ENCODE results near the gene MET. TPM values are rescaled to one million over a fixed set of nuclear protein-coding genes. Genes with fewer than 3 reads are reported as not detected.

Gene MET
- total and polyA plus RNA-seq, 4 donors = 10.2 to 41.9 (median 25.4) TPM

- Histone ChIP-seq H3K36me3 (ENCODE audit: control insufficient read depth in 4 of 4, insufficient read depth in 3 of 4, low read depth in 1 of 4, low read length in 3 of 4) (peaks cover 0 to 15% (median 7%) of the 10 kb centered on the region in 4 donors), H3K27ac (ENCODE audit: low read depth in 1 of 2, low read length in 2 of 2) (peak overlapping the region; percentile 83 to 84), H3K27me3 (ENCODE audit: control insufficient read depth in 4 of 4, insufficient read depth in 4 of 4, low read length in 3 of 4) (no peaks in the 10 kb centered on the region), H3K4me1 (ENCODE audit: control insufficient read depth in 4 of 4, insufficient read depth in 4 of 4, low read length in 3 of 4) (peaks cover 2 to 42% (median 13%) of the 10 kb centered on the region in 4 donors), H3K9ac (ENCODE audit: low read depth in 1 of 2, low read length in 2 of 2) (no peak overlapping the region), H3K4me3 (ENCODE audit: low read depth in 1 of 3, low read length in 3 of 3) (no peak overlapping the region), H3K9me3 (ENCODE audit: control insufficient read depth in 4 of 4, low read length in 3 of 4) (no peaks in the 10 kb centered on the region)
- TF ChIP-seq RAD21 (IDR thresholded peaks at IDR 0.05) (no peak), EGR1 (IDR thresholded peaks at IDR 0.05; ENCODE audit: low read depth in 2 of 2) (no peak), SP1 (IDR thresholded peaks at IDR 0.05) (no peak), MAX (IDR thresholded peaks at IDR 0.05) (no peak), JUND (IDR thresholded peaks at IDR 0.05) (no peak), TAF1 (conservative IDR thresholded peaks at IDR 0.05) (no peak), HNF4A (conservative IDR thresholded peaks at IDR 0.05) (no peak), ATF3 (IDR thresholded peaks at IDR 0.05) (no peak), GABPA (IDR thresholded peaks at IDR 0.05 in 1 of 2, conservative IDR thresholded peaks at IDR 0.05 in 1 of 2) (no peak), FOXA1 (IDR thresholded peaks at IDR 0.05) (no peak), RXRA (IDR thresholded peaks at IDR 0.05) (no peak), HNF4G (IDR thresholded peaks at IDR 0.05) (no peak), NR2F2 (IDR thresholded peaks at IDR 0.05) (no peak), YY1 (IDR thresholded peaks at IDR 0.05) (no peak), FOXA2 (IDR thresholded peaks at IDR 0.05) (no peak), CTCF (IDR thresholded peaks at IDR 0.05; ENCODE audit: low read depth, low read length, missing input control) (no peak)
- TF ChIP-seq, protein P1, sequence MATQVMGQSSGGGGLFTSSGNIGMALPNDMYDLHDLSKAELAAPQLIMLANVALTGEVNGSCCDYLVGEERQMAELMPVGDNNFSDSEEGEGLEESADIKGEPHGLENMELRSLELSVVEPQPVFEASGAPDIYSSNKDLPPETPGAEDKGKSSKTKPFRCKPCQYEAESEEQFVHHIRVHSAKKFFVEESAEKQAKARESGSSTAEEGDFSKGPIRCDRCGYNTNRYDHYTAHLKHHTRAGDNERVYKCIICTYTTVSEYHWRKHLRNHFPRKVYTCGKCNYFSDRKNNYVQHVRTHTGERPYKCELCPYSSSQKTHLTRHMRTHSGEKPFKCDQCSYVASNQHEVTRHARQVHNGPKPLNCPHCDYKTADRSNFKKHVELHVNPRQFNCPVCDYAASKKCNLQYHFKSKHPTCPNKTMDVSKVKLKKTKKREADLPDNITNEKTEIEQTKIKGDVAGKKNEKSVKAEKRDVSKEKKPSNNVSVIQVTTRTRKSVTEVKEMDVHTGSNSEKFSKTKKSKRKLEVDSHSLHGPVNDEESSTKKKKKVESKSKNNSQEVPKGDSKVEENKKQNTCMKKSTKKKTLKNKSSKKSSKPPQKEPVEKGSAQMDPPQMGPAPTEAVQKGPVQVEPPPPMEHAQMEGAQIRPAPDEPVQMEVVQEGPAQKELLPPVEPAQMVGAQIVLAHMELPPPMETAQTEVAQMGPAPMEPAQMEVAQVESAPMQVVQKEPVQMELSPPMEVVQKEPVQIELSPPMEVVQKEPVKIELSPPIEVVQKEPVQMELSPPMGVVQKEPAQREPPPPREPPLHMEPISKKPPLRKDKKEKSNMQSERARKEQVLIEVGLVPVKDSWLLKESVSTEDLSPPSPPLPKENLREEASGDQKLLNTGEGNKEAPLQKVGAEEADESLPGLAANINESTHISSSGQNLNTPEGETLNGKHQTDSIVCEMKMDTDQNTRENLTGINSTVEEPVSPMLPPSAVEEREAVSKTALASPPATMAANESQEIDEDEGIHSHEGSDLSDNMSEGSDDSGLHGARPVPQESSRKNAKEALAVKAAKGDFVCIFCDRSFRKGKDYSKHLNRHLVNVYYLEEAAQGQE (IDR thresholded peaks at IDR 0.05) = no peak
- TF ChIP-seq, protein P2, sequence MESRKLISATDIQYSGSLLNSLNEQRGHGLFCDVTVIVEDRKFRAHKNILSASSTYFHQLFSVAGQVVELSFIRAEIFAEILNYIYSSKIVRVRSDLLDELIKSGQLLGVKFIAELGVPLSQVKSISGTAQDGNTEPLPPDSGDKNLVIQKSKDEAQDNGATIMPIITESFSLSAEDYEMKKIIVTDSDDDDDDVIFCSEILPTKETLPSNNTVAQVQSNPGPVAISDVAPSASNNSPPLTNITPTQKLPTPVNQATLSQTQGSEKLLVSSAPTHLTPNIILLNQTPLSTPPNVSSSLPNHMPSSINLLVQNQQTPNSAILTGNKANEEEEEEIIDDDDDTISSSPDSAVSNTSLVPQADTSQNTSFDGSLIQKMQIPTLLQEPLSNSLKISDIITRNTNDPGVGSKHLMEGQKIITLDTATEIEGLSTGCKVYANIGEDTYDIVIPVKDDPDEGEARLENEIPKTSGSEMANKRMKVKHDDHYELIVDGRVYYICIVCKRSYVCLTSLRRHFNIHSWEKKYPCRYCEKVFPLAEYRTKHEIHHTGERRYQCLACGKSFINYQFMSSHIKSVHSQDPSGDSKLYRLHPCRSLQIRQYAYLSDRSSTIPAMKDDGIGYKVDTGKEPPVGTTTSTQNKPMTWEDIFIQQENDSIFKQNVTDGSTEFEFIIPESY (IDR thresholded peaks at IDR 0.05) = no peak
- 68% methylated on average over 2 of the region's 2 CpGs for WGBS
- no peak for DNase-seq (ENCODE audit: low spot score)
Measured at GRCh38 chr7:116776046-116776445, 104.0 kb downstream of the MET start.
